Measurements from ENCODE around the gene BLVRB.

GRCh38 chr19:40492274-40492673 is 26.7 kb upstream of the BLVRB start:
- TF ChIP-seq POLR2AphosphoS5 (IDR thresholded peaks at IDR 0.05) (no peak), CTCF (IDR thresholded peaks at IDR 0.05) (no peak)
